Activated T-helper 1 cell treated with anti-CD3 and anti-CD28 coated beads, Interleukin-12 subunit alpha, Interleukin-12 subunit beta, Interleukin-2, Interleukin-4 antibody, amounts not matched to agents 30 ng/mL and 10 ng/mL and 1 ng/mL, durations not matched to agents 14 hours and 24 hours and 36 hours (primary cell): ENCODE data around the gene METTL17. TPM values are rescaled to one million over a fixed set of nuclear protein-coding genes. Genes with fewer than 3 reads are reported as not detected.
A peak's percentile ranks its signal among the peaks of the same experiment; 100 is the strongest.

Experiments used
- DNase-seq: peaks from one replicate; pipeline ENCODE4 v3.0.0; 2021; ENCODE audit warnings: low spot score
- H3K27ac Mint-ChIP-seq: one replicate; pipeline ENCODE4 v1.8.0; 2021; ENCODE audit warnings: mild to moderate bottlenecking, mixed read lengths
- H3K27me3 Mint-ChIP-seq: one replicate; pipeline ENCODE4 v1.8.0; 2022; ENCODE audit warnings: mild to moderate bottlenecking, moderate library complexity, mixed read lengths; ENCODE audit not compliant: insufficient read depth
- H3K36me3 Mint-ChIP-seq: one replicate; pipeline ENCODE4 v1.8.0; 2021; ENCODE audit warnings: low read depth, mixed read lengths
- H3K4me1 Mint-ChIP-seq: one replicate; pipeline ENCODE4 v1.8.0; 2021; ENCODE audit warnings: low read depth, mixed read lengths
- H3K4me3 Mint-ChIP-seq: one replicate; pipeline ENCODE4 v1.8.0; 2021; ENCODE audit warnings: mild to moderate bottlenecking, moderate library complexity, mixed read lengths
- H3K9me3 Mint-ChIP-seq: one replicate; pipeline ENCODE4 v1.8.0; 2021; ENCODE audit warnings: mixed read lengths
- intact Hi-C: fragments of 100-400 bp; cut with micrococcal nuclease; formaldehyde crosslinking; loops from one replicate; pipeline ENCODE4 v1.15.1; 2024
- total RNA-seq: library from RNA; stranded (reverse); gene quantifications from 2 replicates; pipeline ENCODE4 v1.2.3, GENCODE V29; 2022

METTL17 gene
- total RNA-seq, 1 donor from 2014 or later: 96.1 TPM

DNA sequence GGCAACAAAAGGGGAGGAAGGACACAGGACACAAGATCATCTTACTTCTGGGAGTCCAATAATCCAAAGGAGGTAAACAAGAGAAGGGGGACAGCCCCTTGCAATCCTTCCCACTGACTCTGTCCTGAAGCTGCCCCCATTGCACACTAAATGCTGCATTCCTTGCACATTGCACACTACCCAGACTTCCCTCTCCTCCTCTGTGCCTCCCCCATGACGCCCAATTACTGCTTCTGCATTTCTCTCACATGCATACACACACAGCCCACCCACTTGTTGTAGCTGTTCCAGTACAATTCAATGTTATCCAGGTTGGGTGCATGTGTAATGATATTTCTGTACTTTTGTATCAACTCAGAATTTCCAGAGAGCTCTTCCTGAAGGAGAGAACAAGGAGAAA is 29.6 kb downstream of the METTL17 start:
- peaks cover 26% of the 10 kb centered on the region for H3K27me3 Mint-ChIP-seq

DNA sequence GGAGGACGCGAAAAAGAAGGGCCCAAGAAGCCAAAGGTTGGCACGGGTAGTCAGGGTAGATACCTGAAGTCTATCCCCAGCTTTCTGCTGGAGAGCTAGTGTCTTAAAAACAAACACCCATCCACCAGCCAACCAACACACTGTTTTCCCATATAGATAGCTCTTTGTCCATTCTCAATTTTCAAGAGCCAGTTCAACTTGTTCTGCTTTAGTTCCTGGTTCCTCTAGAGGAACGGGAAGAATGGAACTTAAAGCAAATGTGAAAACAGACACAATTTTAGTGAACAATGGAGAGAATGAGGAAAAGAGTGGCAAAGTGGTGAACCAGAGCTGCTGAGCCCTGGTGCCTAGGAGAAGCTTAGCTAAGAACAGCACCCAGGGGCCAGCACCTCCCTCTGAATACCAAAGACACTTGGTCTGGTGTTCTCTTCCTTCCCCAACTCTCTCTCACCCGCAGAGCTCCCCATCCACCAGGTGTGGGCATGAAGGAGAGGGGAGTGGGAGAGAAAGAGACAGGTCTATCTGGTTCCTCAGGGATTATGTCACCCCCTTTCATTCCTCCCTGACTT is 31.3 kb downstream of the METTL17 start:
- intact Hi-C loops: no loop called here
- Mint-ChIP-seq H3K4me1 (peaks cover 6% of the 10 kb centered on the region), H3K9me3 (no peaks in the 10 kb centered on the region), H3K36me3 (no peaks in the 10 kb centered on the region), H3K4me3 (no peak overlapping the region), H3K27ac (no peak overlapping the region), H3K27me3 (peaks cover 30% of the 10 kb centered on the region)
- DNase-seq: no peak

More for the DNA sequence above, 29.6 kb downstream of the METTL17 start:
- no peak overlapping the region for H3K4me3 Mint-ChIP-seq
- DNase-seq: no peak
- H3K27ac Mint-ChIP-seq: no peak overlapping the region
- H3K4me1 Mint-ChIP-seq: peaks cover 6% of the 10 kb centered on the region
- H3K9me3 Mint-ChIP-seq: no peaks in the 10 kb centered on the region
- H3K36me3 Mint-ChIP-seq: no peaks in the 10 kb centered on the region
- intact Hi-C loops: no loop called here

DNA sequence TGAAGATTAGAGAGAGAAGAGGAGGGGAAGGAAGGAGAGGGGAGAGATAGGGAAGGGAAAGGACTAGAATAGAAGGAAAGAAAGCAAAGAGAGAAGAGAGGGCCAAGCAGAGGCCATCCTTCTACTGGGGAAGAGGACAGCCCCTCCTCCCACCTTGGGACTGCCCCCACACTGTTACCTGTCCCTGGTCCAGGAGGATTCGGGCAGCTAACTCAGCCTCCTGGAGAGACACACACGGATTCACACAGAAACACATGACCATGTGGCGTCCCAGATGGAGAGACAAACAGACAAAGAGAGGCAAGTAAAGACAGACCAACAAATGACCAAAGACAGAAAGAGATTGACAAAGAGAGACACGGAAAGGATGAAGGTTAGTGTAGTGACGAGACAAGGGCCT is 32.9 kb downstream of the METTL17 start:
- H3K4me3 Mint-ChIP-seq: no peak overlapping the region
- intact Hi-C loops: no loop called here
- peaks cover 6% of the 10 kb centered on the region for H3K4me1 Mint-ChIP-seq

DNA sequence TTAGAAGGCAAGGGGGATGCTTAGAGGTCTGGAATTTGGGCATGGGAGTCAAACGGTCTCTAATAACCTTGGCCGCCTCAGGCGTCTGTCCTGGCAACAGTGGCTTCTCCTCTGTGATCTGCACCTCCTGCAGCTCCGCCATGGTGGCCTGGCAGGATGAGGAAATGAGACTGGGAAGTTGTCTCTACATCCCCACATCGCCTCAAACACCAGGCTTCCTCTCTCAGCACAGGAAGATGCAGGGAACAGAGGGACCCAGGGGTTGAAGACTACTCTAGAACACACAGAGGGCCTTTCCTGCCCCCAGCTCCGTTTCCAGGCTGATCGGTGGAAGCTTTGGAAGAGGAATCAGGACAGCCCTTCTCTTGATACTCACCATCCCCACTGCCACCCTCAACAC is 33.4 kb downstream of the METTL17 start:
- H3K27ac Mint-ChIP-seq: no peak overlapping the region
- H3K36me3 Mint-ChIP-seq: no peaks in the 10 kb centered on the region
- DNase-seq: no peak
- H3K4me1 Mint-ChIP-seq: peaks cover 6% of the 10 kb centered on the region
- H3K4me3 Mint-ChIP-seq: no peak overlapping the region
- peaks cover 36% of the 10 kb centered on the region for H3K27me3 Mint-ChIP-seq
- H3K9me3 Mint-ChIP-seq: no peaks in the 10 kb centered on the region
- intact Hi-C loops: no loop called here

More for the DNA sequence above, 32.9 kb downstream of the METTL17 start:
- Mint-ChIP-seq H3K27ac (no peak overlapping the region), H3K9me3 (no peaks in the 10 kb centered on the region), H3K36me3 (no peaks in the 10 kb centered on the region), H3K27me3 (peaks cover 35% of the 10 kb centered on the region)
- DNase-seq: no peak

DNA sequence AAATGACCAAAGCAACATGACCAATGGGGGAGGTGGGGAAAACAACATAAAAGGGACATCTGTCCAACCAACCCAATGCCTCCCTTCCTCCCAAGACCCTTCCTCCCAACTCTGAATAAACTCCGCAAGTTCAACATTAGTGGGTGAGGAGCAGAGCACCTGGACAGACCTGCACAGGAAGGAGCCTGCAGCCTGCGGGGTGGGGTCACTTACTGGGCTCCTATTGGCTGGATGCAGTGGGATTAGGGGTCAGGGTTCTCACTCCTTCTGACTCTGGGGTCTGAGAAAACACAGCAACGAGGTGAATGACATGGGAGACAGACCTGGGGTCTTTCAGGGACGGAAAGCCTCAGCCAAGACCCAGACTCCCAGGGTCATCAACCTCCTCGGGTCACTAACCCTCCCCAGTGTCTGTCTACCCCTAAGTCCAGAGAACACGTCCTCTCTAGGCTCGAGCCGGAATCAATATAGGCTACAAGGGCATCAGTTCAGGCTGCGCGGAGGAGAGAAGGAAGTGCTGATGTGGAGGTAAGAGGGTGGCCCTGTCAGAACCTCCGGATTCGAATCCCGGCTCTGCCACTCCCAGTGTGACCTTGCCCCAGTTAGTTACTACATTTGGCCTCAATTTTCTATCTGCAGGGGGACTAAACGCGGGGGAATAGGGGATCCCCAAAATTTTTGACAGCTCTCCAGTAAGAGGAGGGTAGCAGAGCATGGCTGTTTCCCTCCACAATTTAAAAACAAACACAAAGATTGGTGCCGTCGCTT is 34.2 kb downstream of the METTL17 start:
- Mint-ChIP-seq H3K27ac (no peak overlapping the region), H3K27me3 (peaks cover 38% of the 10 kb centered on the region), H3K4me1 (peaks cover 6% of the 10 kb centered on the region), H3K36me3 (no peaks in the 10 kb centered on the region), H3K9me3 (no peaks in the 10 kb centered on the region), H3K4me3 (peak overlapping the region; percentile 81)
- intact Hi-C loops: loop anchor here (1.0 kb wide), 1 partner anchor 10 kb away; no protein-coding TSS in a partner anchor
- DNase-seq: no peak

DNA sequence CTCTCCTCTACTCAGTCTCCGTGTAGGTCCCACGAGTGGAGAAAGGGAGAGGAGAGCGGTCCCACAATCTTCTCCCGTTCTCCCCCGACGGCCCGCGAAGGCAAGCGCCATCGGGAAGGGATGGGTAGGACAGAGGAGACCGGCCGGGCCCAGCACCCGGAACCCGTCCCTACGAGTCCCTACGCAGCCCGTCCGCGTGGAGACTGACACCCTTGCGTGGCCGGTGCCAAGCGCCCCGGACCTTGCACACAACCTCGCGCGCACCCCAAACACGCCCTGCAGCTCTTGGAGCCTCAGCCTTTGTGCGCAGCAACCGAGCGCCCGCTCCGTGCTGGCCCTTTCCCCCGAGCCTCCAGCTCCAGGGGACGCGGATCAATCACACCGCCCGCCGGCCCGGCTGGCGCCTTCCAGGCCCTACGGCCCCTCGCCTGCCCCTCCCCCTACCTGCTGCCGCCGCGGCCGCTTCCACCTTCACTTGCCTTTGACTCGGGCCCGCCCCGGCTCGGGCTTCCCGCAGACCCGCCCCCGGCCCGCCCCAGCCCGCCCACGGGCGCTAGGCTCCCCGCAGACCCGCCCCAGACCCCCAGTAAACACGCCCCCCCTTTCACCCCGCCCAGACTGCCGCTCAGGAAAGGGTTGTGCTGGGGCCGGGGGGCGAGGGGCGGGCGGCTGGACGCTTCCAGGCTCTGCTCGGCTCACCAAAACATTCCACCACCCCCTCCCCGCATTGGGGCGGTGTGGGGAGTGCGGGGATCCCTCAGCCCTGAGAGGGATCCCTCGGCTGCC is 35.0 kb downstream of the METTL17 start, which contains the start of gene NDRG2:
Gene NDRG2 (minus strand): TSS at position 477 of the 786 bp plus-strand sequence. CDS start 1,746 bp downstream, outside the sequence.
- Mint-ChIP-seq H3K27me3 (peaks cover 38% of the 10 kb centered on the region), H3K4me3 (peak within 1 kb of the TSS; percentile 81), H3K9me3 (no peaks in the 10 kb centered on the region), H3K4me1 (peaks cover 6% of the 10 kb centered on the region), H3K36me3 (no peaks in the 10 kb centered on the region), H3K27ac (no peak within 1 kb of the TSS)
- intact Hi-C loops: loop anchor here (1.0 kb wide), 1 partner anchor 10 kb away; no protein-coding TSS in a partner anchor
- DNase-seq: peak; percentile 44

DNA sequence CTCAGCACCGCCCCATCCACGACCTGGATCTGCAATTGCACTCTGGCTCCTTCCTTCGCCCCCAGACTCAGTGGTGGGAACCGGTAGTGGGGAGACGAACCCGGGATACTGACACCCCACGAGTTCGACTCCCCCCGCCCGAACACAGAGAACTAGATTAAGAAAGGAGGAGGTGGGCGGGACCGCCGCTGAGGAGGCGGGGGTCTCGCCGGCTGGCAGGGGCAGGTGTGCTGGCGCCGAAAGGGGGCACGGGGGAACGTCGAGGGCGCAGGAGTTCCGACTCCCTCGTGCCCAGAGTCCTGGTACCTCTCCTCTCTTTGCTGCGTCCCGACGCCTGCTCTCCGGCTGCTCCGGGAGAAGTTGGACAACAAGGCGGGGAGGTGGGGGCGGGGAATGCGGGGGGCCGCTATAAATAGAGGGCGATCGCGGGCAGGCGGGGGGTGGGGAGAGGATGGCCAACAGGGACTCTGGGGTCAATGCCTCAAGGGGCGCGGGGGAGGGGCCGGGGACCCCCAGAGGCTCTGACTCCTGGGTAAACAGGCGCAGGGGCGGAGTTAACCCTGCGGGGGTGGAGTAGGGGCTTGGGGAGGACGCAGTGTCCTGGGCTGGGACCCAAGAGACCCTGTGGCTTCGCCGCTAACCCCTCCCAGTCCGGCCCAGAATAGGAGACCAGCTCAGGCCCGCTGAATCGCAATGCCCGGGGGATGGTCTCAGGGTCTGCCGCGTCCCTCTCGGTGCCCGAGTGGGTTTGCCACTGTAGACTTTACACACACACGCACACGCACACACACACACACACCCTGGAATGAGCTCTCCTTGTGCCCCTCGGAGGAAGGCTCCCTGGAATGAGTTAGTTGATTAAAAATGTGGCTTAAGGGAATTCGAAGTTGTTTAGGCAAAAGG is 35.8 kb downstream of the METTL17 start:
- Mint-ChIP-seq H3K27ac (no peak overlapping the region), H3K4me3 (peak overlapping the region; percentile 65), H3K27me3 (peaks cover 38% of the 10 kb centered on the region), H3K36me3 (no peaks in the 10 kb centered on the region), H3K4me1 (peaks cover 6% of the 10 kb centered on the region), H3K9me3 (no peaks in the 10 kb centered on the region)
- DNase-seq: no peak
- intact Hi-C loops: no loop called here

DNA sequence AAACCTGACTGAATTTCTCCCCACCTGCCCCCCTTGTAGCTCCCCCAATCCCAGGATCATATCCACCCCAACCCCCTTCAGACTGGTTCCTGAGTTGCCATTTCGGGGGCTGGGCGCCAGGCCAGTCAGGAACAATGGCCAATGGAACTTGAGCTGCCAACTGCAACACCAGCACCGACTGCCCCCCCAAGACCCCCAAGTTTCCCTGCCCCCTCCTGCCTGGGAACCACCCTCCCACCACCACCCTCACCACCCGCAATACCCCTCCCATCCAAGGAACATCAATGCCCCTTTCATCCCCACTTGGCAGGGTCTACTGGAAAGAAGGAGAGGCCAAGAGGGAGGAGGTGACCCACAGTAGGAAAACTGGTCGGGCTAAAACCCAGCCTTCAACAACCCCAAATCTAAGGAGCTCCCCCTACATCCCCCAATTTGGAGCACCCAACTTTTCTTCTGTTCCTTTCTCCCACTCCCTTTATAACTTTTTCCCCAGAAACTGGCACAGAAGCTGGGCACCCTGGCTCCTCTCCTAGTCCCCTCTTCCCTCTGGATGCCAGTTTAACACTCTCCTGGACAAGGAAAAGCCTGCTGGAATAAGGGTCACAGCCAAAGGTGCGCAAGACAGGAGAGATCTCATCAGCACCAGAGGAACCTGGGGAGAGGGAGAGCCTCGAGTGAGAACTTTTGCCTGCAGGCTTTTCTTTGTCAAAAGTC is 36.7 kb downstream of the METTL17 start:
- Mint-ChIP-seq H3K4me3 (peak overlapping the region; percentile 34), H3K9me3 (no peaks in the 10 kb centered on the region), H3K4me1 (peaks cover 6% of the 10 kb centered on the region), H3K27me3 (peaks cover 37% of the 10 kb centered on the region), H3K27ac (no peak overlapping the region), H3K36me3 (no peaks in the 10 kb centered on the region)
- intact Hi-C loops: no loop called here
- DNase-seq: no peak

DNA sequence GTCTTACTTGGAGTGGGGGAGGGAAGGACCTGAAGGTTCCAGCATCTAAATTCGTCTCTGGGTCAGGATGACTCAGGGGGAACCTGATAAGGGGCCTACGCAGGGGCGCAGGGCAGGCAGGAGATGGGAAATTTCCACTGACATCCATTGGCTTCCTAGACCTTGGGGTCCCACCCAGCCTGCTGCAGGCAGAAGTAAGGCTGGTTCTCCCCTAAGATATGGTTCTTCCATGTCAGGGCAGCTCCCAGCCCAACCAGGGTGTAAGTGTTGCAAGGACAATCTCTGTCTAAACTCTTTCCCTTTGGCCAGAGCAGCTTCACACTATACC is 37.2 kb downstream of the METTL17 start:
- Mint-ChIP-seq H3K4me1 (peaks cover 6% of the 10 kb centered on the region), H3K27me3 (peaks cover 37% of the 10 kb centered on the region), H3K4me3 (no peak overlapping the region), H3K9me3 (no peaks in the 10 kb centered on the region), H3K27ac (no peak overlapping the region), H3K36me3 (no peaks in the 10 kb centered on the region)
- intact Hi-C loops: no loop called here
- DNase-seq: no peak

DNA sequence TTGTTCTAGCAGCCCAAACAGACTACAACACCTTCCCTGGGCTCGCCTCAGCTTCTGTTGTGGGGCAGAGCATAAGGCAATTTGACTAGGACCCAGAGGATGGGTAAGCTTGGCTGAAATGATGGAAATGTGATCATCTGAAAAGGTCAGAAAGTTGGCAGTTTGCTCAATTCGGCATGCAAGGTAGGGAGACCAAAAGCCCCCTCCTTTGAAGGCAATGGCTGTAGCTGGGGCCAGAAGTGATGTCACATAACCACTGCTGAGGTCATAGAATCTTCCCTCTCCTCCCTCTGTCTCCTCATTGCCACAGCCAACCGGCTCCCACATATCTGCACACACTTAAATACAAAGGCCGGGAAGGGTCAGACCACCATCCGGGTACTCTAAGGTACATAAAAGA is 40.1 kb downstream of the METTL17 start, which contains the start of gene TPPP2:
Gene TPPP2 (plus strand): TSS at position 301 of the 400 bp plus-strand sequence. CDS start 365 bp downstream, outside the sequence.
- no peak for DNase-seq
- Mint-ChIP-seq H3K4me1 (no peaks in the 10 kb centered on the region), H3K27me3 (peaks cover 26% of the 10 kb centered on the region), H3K4me3 (no peak within 1 kb of the TSS), H3K36me3 (no peaks in the 10 kb centered on the region), H3K27ac (no peak within 1 kb of the TSS), H3K9me3 (no peaks in the 10 kb centered on the region)
- intact Hi-C loops: no loop called here

DNA sequence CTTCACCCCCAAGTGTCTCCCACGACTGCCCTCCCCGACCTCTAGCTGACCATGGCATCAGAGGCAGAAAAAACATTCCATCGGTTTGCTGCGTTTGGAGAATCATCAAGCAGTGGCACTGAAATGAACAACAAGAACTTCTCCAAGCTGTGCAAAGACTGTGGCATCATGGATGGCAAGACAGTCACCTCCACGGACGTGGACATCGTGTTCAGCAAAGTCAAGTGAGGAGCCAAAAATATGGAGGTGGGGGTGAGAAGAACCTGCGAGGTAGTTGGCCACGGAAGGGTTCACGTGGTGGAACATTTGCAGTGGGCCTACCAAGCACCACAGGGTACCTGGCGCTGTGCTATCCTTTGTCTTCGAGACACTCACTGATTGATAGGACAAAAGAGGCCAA is 40.8 kb downstream of the METTL17 start:
- Mint-ChIP-seq H3K27me3 (peaks cover 24% of the 10 kb centered on the region), H3K4me1 (no peaks in the 10 kb centered on the region), H3K36me3 (no peaks in the 10 kb centered on the region), H3K4me3 (no peak overlapping the region), H3K9me3 (no peaks in the 10 kb centered on the region), H3K27ac (no peak overlapping the region)
- intact Hi-C loops: no loop called here
- DNase-seq: no peak
